GM21423 (cell line): ENCODE results near the gene UGT8.
A peak's percentile ranks its signal among the peaks of the same experiment; 100 is the strongest.

Source experiments
- ATAC-seq: cut with Tn5 transposase; IDR thresholded peaks from one replicate; pipeline ENCODE4 v1.9.1; 2021; ENCODE audit warnings: mild to moderate bottlenecking, moderate library complexity; ENCODE audit not compliant: unreplicated experiment

The UGT8 gene

DNA sequence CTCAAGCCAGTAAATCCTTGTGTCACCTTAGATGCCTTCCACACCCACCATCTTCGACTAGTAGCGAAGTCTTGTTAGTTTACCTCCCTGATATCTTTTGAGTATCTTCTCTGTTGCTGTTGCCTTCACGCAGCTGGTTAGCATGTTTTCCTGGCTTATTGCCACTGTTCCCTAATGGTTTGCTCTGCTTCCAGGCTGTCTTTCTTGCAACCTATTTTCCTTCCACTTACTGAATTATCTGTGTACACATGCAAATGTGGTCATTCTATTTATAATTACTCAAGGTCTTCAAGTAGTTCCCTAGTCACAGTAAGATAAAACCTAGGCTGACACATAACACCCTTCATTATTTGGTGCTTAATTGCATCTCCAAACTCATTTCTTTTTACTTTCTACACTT is 89.5 kb downstream of the UGT8 start:
- ATAC-seq = no peak

DNA sequence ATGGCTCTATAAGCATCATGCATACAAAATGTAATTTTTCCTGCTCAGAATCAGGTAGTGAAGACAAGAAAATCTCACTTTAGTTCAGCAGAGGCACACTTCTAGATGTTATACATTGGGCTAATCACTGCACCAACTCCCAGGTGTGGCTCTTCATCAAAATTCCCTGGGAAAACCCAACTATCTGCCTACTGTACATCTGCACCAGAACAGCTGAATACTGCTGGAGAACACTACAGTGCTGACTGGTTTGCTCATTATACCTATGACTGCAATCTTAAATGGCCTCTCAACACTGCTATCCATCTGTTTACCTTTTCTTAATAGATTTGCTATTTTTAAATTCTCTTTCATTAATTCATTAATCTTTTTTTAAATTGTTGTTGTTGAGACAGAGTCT is 92.0 kb downstream of the UGT8 start:
- no peak for ATAC-seq

DNA sequence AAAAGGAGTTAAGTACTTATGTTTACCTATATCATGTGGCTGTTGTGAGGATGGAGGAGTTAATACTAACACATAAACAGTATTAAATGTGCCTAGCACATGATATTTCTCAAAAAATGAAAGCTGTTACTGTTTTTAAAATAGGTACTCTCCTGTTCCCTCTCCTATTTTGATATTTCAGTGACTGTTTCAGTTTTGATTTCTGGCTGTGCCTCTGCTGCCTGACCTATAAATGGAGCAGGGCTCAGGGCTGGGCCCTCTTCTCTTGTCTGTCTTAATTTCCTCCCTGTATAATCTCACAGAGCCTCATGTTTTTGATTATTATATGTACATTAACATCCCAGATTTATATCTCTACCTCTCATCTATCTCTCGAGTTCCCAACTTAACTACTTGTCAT is 93.3 kb downstream of the UGT8 start:
- ATAC-seq = peak; percentile 91

DNA sequence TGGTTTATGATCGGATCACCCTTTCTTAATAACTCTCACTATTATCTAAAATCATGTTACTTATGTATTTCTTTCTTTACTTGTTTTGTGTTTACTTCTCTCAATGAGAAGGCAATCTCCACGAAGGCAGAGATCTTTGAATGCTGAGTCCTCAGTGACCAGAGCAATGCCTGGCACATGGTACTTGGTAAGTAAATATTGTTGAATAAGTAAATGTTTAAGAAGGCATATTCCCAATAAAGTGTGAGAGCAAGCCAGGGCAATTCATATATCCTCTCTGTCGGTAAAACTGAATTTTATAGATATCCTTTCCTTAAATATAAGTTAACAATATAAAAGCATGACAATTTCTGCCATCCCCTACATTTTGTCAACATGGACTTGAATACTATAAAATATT is 94.4 kb downstream of the UGT8 start:
- ATAC-seq = no peak

DNA sequence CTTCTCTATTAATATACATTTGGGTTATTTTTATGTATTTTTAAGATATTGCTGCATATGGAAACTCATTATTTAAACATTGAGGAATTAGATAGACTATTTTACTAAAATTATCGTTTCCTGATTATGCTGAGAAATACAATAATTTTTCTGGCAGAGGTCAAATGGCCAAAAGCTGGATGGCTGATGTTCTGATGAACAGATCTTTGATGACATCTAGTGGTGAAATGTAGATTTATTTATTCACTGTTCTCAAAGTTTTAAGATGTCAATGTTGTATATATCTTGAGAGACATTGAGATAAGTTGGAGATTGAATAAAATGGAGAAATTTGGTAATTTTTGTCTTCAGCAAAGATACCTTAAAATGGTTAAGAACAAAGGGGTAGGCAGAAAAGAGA is 96.2 kb downstream of the UGT8 start:
- ATAC-seq = no peak

DNA sequence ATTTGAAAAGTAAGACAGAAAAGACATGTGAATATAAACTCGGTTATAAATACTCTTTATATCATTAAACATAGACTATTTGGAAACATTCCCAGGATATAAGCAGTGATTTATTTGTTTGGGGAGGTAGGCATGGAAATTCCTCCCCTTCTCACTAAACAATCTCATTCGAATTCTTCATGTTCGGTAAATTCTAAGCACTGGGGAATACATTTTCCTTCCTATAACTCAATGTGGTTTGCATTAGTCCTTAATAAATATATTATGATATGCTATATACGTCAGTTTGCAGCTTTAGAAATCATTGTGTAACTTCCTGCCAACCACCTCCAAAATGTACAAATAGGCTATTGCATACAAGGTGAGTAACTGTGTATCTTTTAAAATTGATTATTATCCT is 99.6 kb downstream of the UGT8 start:
- ATAC-seq = no peak

DNA sequence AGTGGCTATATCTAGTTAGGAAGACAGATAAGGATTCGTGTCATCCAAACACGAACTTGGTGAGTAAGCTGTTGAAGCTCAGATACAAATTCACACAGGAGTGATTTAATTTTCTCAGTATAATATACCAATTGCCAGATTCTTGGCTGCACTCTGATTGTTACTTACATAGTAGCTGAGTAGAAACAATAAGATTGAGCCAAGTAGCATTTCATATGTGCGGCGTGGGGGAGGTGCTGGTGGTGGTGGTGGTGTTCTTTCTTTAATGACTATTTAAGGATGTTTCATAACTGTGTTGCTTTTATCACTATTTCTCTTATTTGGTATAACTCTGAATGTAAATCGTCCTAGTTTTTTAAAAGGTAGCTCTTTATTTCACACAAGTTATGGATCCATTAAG is 102.9 kb downstream of the UGT8 start:
- ATAC-seq = no peak

DNA sequence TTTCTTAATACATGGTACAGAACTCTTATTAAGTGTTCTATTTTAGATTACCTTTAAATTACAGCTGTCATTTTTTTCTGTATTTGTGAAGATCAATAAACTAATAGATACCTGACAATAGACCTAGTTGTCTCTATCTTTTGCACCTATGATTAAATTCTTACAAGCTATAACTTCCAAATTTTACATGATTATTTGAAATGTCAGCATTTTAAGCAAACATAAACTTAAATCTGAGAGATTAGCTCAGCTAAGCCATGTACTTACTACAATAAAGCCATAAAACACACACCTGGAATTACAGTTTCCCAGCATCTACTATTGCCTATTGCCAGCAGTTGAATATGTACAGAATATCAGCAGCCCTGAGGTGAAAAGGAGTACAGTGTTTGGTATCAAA is 118.8 kb downstream of the UGT8 start:
- no peak for ATAC-seq

DNA sequence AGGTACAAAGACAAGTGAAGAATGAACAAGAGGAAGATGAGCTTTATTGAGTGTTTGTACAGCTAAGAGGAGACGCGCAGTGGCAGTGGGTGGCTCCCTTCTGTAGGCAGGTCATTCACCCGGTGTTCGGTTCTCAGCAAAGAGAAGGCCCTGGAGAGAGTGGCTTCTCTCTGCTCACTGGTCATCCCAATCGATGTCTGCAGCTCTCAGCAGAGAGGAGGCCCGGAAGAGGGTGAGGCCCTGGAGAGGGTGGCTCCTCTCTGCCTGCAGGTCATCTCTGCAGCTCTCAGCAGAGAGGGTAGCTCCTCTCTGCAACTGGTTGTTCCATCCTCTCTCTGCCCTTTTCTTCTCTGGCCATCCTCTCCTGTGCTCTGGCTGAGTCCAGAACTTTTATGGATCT is 126.5 kb downstream of the UGT8 start:
- ATAC-seq = no peak

DNA sequence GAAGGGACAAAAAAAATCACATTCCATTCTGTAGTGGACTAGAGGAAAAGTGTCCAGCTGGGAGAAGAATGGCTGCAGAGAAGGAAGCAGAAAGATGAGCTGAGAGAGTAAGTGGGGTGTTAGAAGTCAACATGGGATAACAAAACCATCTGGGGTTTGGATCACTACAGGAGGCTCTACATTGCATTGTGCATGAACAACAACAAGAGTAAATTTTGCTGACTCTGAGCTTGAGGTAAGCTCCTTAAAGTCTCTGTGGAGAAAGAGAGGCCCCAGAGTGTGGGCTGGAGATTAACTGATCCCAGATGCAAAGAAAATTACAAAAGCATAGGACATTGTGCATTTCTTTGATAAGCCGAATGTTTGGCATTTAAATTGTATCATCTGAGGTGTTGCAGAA is 128.9 kb downstream of the UGT8 start:
- ATAC-seq = no peak
